ENCODE measurements around the gene TTR. TPM values are rescaled to one million over a fixed set of nuclear protein-coding genes. Genes with fewer than 3 reads are reported as not detected.

The TTR gene
- total and polyA plus RNA-seq, 2 of the 4 experiments (the other 2 are of a cell fraction): not detected

GRCh38 chr18:31598021-31598805 lies 6.5 kb downstream of the TTR start:
- H3K14ac ChIP-seq (replicated peaks; ENCODE audit: low read depth, low read length): no peak overlapping the region
- H3K9me1 ChIP-seq (ENCODE audit: insufficient read depth, low read length): no peaks in the 10 kb centered on the region
- no peak overlapping the region for H3K4ac ChIP-seq (ENCODE audit: low read depth, low read length)
- no peak overlapping the region for H3K18ac ChIP-seq (ENCODE audit: low read depth, low read length)
- H3K79me1 ChIP-seq (ENCODE audit: low read depth in 1 of 2, low read length in 2 of 2): no peaks in the 10 kb centered on the region
- no peak overlapping the region for H2AFZ ChIP-seq (replicated peaks; ENCODE audit: low read length, poor library complexity)
- no peaks in the 10 kb centered on the region for H3K9me3 ChIP-seq (ENCODE audit: control insufficient read depth, insufficient read depth, low read length)
- POLR2A ChIA-PET (ENCODE audit: unreplicated experiment): no interaction called here
- intact Hi-C loops (cut with micrococcal nuclease): no loop called here
- no CpG with 5 or more reads among the region's 13 CpGs for WGBS, 2 experiments (ENCODE audit: extremely low coverage in 2 of 2, insufficient read length in 1 of 2)
- no peak overlapping the region for H3K56ac ChIP-seq (ENCODE audit: extremely low read depth, insufficient read depth, low read length)
- no peaks in the 10 kb centered on the region for H3K36me3 ChIP-seq (ENCODE audit: control insufficient read depth, insufficient read depth, low read length)
- DNase-seq (no peak), ATAC-seq (ENCODE audit: low read depth) (no peak)
- H3K4me3 ChIP-seq (ENCODE audit: insufficient read depth, low read depth, low read length): no peak overlapping the region
- no peaks in the 10 kb centered on the region for H3K27me3 ChIP-seq (ENCODE audit: control insufficient read depth, insufficient read depth, low read length)
- no peak overlapping the region for H3K23ac ChIP-seq (ENCODE audit: low read depth, low read length)
- dilution Hi-C loops (cut with HindIII; ENCODE audit: low sequenced_read_pairs, unreplicated experiment): no loop called here
- no peak overlapping the region for H3K27ac ChIP-seq (ENCODE audit: insufficient read depth, low read length)
- H2BK15ac ChIP-seq (ENCODE audit: low read depth, low read length): no peak overlapping the region
- H2BK5ac ChIP-seq (ENCODE audit: low read depth, low read length, poor library complexity, severe bottlenecking): no peak overlapping the region
- BruUV-seq (replicated peaks): no TSS peak
- no peak overlapping the region for H2BK20ac ChIP-seq (ENCODE audit: low read depth, low read length)
- no peak overlapping the region for H2BK120ac ChIP-seq (ENCODE audit: low read depth, low read length)
- H3K4me2 ChIP-seq (ENCODE audit: low read depth, low read length): no peak overlapping the region
- H2AK5ac ChIP-seq (ENCODE audit: low read depth, low read length): no peak overlapping the region
- H4K5ac ChIP-seq (ENCODE audit: low read depth, low read length): no peak overlapping the region
- H2AK9ac ChIP-seq (replicated peaks; ENCODE audit: low read depth, low read length, poor library complexity): no peak overlapping the region
- in situ Hi-C loops (cut with MboI; ENCODE audit: low sequenced_read_pairs): no loop called here
- H3K9ac ChIP-seq (ENCODE audit: low read depth, low read length): no peak overlapping the region
- H3K4me1 ChIP-seq (ENCODE audit: control insufficient read depth, insufficient read depth, low read length): no peaks in the 10 kb centered on the region
- no peak overlapping the region for H4K91ac ChIP-seq (ENCODE audit: insufficient read depth, low read depth, low read length)
- no peaks in the 10 kb centered on the region for H4K20me1 ChIP-seq (ENCODE audit: insufficient read depth, low read length)
- TF ChIP-seq RAD21 (IDR thresholded peaks at IDR 0.05; ENCODE audit: low read length) (no peak), MAZ (IDR thresholded peaks at IDR 0.05; ENCODE audit: borderline replicate concordance, low read depth, low read length) (no peak), CEBPB (IDR thresholded peaks at IDR 0.05; ENCODE audit: low read depth, low read length) (no peak), BHLHE40 (IDR thresholded peaks at IDR 0.05; ENCODE audit: low read depth, low read length) (no peak), RCOR1 (IDR thresholded peaks at IDR 0.05; ENCODE audit: insufficient replicate concordance, low read length) (no peak), FOS (IDR thresholded peaks at IDR 0.05; ENCODE audit: low read depth, low read length) (no peak), NFE2L2 (IDR thresholded peaks at IDR 0.05; ENCODE audit: low read depth, low read length) (no peak), MXI1 (IDR thresholded peaks at IDR 0.05; ENCODE audit: borderline replicate concordance, low read depth, low read length) (no peak), CHD1 (IDR thresholded peaks at IDR 0.05; ENCODE audit: low read depth, low read length) (no peak), MAFK (IDR thresholded peaks at IDR 0.05; ENCODE audit: low read depth, low read length) (no peak)
- TF ChIP-seq, protein P1, sequence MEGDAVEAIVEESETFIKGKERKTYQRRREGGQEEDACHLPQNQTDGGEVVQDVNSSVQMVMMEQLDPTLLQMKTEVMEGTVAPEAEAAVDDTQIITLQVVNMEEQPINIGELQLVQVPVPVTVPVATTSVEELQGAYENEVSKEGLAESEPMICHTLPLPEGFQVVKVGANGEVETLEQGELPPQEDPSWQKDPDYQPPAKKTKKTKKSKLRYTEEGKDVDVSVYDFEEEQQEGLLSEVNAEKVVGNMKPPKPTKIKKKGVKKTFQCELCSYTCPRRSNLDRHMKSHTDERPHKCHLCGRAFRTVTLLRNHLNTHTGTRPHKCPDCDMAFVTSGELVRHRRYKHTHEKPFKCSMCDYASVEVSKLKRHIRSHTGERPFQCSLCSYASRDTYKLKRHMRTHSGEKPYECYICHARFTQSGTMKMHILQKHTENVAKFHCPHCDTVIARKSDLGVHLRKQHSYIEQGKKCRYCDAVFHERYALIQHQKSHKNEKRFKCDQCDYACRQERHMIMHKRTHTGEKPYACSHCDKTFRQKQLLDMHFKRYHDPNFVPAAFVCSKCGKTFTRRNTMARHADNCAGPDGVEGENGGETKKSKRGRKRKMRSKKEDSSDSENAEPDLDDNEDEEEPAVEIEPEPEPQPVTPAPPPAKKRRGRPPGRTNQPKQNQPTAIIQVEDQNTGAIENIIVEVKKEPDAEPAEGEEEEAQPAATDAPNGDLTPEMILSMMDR (conservative IDR thresholded peaks at IDR 0.05; ENCODE audit: low read depth, low read length): no peak
- TF ChIP-seq, protein P2, sequence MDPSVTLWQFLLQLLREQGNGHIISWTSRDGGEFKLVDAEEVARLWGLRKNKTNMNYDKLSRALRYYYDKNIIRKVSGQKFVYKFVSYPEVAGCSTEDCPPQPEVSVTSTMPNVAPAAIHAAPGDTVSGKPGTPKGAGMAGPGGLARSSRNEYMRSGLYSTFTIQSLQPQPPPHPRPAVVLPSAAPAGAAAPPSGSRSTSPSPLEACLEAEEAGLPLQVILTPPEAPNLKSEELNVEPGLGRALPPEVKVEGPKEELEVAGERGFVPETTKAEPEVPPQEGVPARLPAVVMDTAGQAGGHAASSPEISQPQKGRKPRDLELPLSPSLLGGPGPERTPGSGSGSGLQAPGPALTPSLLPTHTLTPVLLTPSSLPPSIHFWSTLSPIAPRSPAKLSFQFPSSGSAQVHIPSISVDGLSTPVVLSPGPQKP (IDR thresholded peaks at IDR 0.05; ENCODE audit: borderline replicate concordance, low read depth, low read length): no peak
- TF ChIP-seq, protein P3, sequence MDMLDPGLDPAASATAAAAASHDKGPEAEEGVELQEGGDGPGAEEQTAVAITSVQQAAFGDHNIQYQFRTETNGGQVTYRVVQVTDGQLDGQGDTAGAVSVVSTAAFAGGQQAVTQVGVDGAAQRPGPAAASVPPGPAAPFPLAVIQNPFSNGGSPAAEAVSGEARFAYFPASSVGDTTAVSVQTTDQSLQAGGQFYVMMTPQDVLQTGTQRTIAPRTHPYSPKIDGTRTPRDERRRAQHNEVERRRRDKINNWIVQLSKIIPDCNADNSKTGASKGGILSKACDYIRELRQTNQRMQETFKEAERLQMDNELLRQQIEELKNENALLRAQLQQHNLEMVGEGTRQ (IDR thresholded peaks at IDR 0.05; ENCODE audit: low read depth, low read length): no peak
- CTCF ChIA-PET: interaction anchor here (1.4 kb wide), 1 partner anchor 14 kb away, joined by 3 read pairs; no protein-coding TSS in a partner anchor
- no peak overlapping the region for H4K8ac ChIP-seq (ENCODE audit: low read depth in 2 of 2, low read length in 2 of 2)
